OCI-LY7 (cell line): Measurements from ENCODE around the gene DOCK3.
"Not testable (repeated sequence)": the region's sequence is repeated elsewhere in the genome, so short reads cannot be mapped to it uniquely, and the experiment has no call there.

Source experiments
- CTCF ChIP-seq: fragments of 200-600 bp; sonication (generic); conservative IDR thresholded peaks from 2 replicates; pipeline ENCODE4 v1.5.1; 2014; ENCODE audit warnings: mild to moderate bottlenecking, antibody characterized with exemption, low read length, moderate library complexity, mixed read lengths
- EZH2phosphoT487 ChIP-seq: fragments of 200-600 bp; sonication (generic); IDR thresholded peaks from 2 replicates; pipeline ENCODE4 v1.6.1; 2018; ENCODE audit warnings: low read depth, borderline replicate concordance, mild to moderate bottlenecking, mixed run types, antibody characterized with exemption, low read length, moderate library complexity, mixed read lengths

DNA sequence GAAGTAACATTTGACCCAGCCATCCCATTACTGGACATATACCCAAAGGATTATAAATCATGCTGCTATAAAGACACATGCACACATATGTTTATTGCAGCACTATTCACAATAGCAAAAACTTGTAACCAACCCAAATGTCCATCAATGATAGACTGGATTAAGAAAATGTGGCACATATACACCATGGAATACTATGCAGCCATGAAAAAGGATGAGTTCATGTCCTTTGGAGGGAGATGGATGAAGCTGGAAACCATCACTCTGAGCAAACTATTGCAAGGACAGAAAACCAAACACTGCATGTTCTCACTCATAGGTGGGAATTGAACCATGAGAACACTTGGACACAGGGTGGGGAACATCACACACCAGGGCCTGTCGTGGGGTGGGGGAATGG is 208.0 kb downstream of the DOCK3 start:
- not testable (repeated sequence) for TF ChIP-seq CTCF, EZH2phosphoT487
